Measurements from ENCODE around the gene ITPA.
A peak's percentile ranks its signal among the peaks of the same experiment; 100 is the strongest.

Gene ITPA

DNA sequence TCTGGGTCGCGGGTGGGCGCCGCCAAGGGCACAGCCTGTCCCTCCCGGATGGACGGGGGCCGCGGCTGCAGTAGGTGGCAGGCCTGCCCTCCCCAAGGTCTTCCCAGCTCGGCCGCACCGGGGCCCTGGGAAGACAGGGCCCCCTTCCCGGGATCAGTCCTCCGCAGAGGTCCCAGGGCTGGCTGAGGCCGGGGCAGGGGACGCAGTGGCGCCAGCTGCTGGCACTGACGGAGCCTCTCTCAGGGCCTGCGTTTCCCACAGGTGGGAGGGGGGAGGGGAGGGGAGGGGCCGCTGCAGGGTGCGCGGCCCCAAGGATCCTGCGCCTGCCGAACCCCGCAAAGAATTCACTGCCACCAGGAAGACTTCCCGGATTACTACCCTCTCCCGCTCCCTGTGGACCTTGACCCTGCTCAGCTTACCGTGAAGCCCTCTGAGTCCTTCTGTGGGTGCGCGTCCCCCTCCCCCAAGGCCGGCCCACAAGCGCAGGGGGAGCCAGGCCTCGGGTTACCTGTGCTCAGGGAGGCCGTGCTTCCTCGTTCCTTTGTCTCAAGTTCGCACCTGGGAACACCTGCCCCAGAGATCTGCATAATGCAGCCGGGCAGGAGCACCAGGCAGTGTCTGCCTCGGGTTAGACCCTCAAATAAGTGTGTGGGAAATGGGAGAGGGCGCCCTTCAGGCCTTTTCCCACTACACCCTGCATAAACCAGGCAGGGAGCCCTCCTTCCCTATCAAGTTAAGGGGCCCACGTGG, 41.0 kb upstream of the ITPA start:
- CTCF ChIA-PET: interaction anchor here (1.4 kb wide), 1 partner anchor 11 kb away, joined by 4 read pairs; no protein-coding TSS in a partner anchor
- no peak for TF ChIP-seq CTCF (IDR thresholded peaks at IDR 0.05; ENCODE audit: control extremely low read depth, extremely low read depth, low read depth, missing control alignments)
- POLR2A ChIA-PET: interaction anchor here (1.2 kb wide), 1 partner anchor 8 kb away, joined by 3 read pairs; no protein-coding TSS in a partner anchor
- no peak for DNase-seq (ENCODE audit: extremely low spot score)

- TF ChIP-seq CTCF (IDR thresholded peaks at IDR 0.05; ENCODE audit: control extremely low read depth, extremely low read depth, low read depth, missing control alignments): no peak
- no peak for DNase-seq (ENCODE audit: extremely low spot score)
- POLR2A ChIA-PET: interaction anchor here (1.2 kb wide), 1 partner anchor 9 kb away, joined by 3 read pairs; no protein-coding TSS in a partner anchor
- CTCF ChIA-PET: no interaction called here
Measured at GRCh38 chr20:3168829-3169590, 40.3 kb upstream of the ITPA start.

- DNase-seq (ENCODE audit: extremely low spot score): peak; percentile 9
- CTCF ChIA-PET: interaction anchor here (1.1 to 2.5 kb wide), 5 partner anchors 9 to 42 kb away, joined by 3 to 11 read pairs (median 4); partner anchors contain the start of genes FASTKD5 and UBOX5
- POLR2A ChIA-PET: no interaction called here
- no peak for TF ChIP-seq CTCF (IDR thresholded peaks at IDR 0.05; ENCODE audit: control extremely low read depth, extremely low read depth, low read depth, missing control alignments)
Measured at GRCh38 chr20:3171391-3172125, 37.7 kb upstream of the ITPA start.

GRCh38 chr20:3172126-3172932, 37.0 kb upstream of the ITPA start:
- TF ChIP-seq CTCF (IDR thresholded peaks at IDR 0.05; ENCODE audit: control extremely low read depth, extremely low read depth, low read depth, missing control alignments): no peak
- ChIA-PET CTCF (interaction anchor here (1.1 to 2.5 kb wide), 5 partner anchors 10 to 43 kb away, joined by 3 to 11 read pairs (median 4); partner anchors contain the start of genes FASTKD5 and UBOX5), POLR2A (no interaction called here)
- peak; percentile 7 for DNase-seq (ENCODE audit: extremely low spot score)

- peak; percentile 87 for DNase-seq (ENCODE audit: extremely low spot score)
- ChIA-PET CTCF (interaction anchor here (1.1 to 2.5 kb wide), 4 partner anchors 11 to 44 kb away, joined by 4 to 11 read pairs (median 6); partner anchors contain the start of genes FASTKD5 and UBOX5), POLR2A (no interaction called here)
- TF ChIP-seq CTCF (IDR thresholded peaks at IDR 0.05; ENCODE audit: control extremely low read depth, extremely low read depth, low read depth, missing control alignments): no peak
Measured at GRCh38 chr20:3172933-3173609, 36.2 kb upstream of the ITPA start, which contains the start of gene LZTS3. Gene LZTS3, minus strand, starts transcription at chr20:3173549. Its CDS starts 6,386 bp downstream, at chr20:3167163.

Data from GM10248 (cell line).